Measurements from ENCODE around the gene SLFN5. TPM values are rescaled to one million over a fixed set of nuclear protein-coding genes. Genes with fewer than 3 reads are reported as not detected.

Gene SLFN5
- total and polyA plus RNA-seq, 2 of the 4 experiments (the other 2 are of a cell fraction) = 13.0 to 48.9 TPM

- Histone ChIP-seq H3K9me1 (ENCODE audit: insufficient read depth, low read length) (no peaks in the 10 kb centered on the region), H3K18ac (ENCODE audit: low read depth, low read length) (no peak overlapping the region), H4K5ac (ENCODE audit: low read depth, low read length) (no peak overlapping the region), H3K14ac (replicated peaks; ENCODE audit: low read depth, low read length) (no peak overlapping the region), H3K27ac (ENCODE audit: insufficient read depth, low read length) (no peak overlapping the region), H2BK15ac (ENCODE audit: low read depth, low read length) (no peak overlapping the region), H3K4me3 (ENCODE audit: insufficient read depth, low read depth, low read length) (no peak overlapping the region), H2AK5ac (ENCODE audit: low read depth, low read length) (no peak overlapping the region), H2AK9ac (replicated peaks; ENCODE audit: low read depth, low read length, poor library complexity) (no peak overlapping the region), H3K56ac (ENCODE audit: extremely low read depth, insufficient read depth, low read length) (no peak overlapping the region), H2BK20ac (ENCODE audit: low read depth, low read length) (no peak overlapping the region), H3K36me3 (ENCODE audit: control insufficient read depth, insufficient read depth, low read length) (no peaks in the 10 kb centered on the region), H2BK120ac (ENCODE audit: low read depth, low read length) (no peak overlapping the region), H3K9me3 (ENCODE audit: control insufficient read depth, insufficient read depth, low read length) (peaks cover under 1% of the 10 kb centered on the region), H3K4ac (ENCODE audit: low read depth, low read length) (no peak overlapping the region), H3K4me2 (ENCODE audit: low read depth, low read length) (no peak overlapping the region), H4K8ac (ENCODE audit: low read depth in 2 of 2, low read length in 2 of 2) (no peak overlapping the region), H3K79me1 (ENCODE audit: low read depth in 1 of 2, low read length in 2 of 2) (no peaks in the 10 kb centered on the region), H3K23ac (ENCODE audit: low read depth, low read length) (no peak overlapping the region), H3K4me1 (ENCODE audit: control insufficient read depth, insufficient read depth, low read length) (no peaks in the 10 kb centered on the region), H3K27me3 (ENCODE audit: control insufficient read depth, insufficient read depth, low read length) (no peaks in the 10 kb centered on the region; the same call in none of the 2 replicates), H2AFZ (replicated peaks; ENCODE audit: low read length, poor library complexity) (no peak overlapping the region), H2BK5ac (ENCODE audit: low read depth, low read length, poor library complexity, severe bottlenecking) (no peak overlapping the region), H4K91ac (ENCODE audit: insufficient read depth, low read depth, low read length) (no peak overlapping the region), H4K20me1 (ENCODE audit: insufficient read depth, low read length) (no peaks in the 10 kb centered on the region), H3K9ac (ENCODE audit: low read depth, low read length) (no peak overlapping the region)
- dilution Hi-C loops (cut with HindIII; ENCODE audit: low sequenced_read_pairs, unreplicated experiment) (no loop called here), in situ Hi-C loops (cut with MboI; ENCODE audit: low sequenced_read_pairs) (no loop called here), intact Hi-C loops (cut with micrococcal nuclease) (loop anchor here (1.0 kb wide), 1 partner anchor 31 kb away; no protein-coding TSS in a partner anchor)
- no TSS peak for BruUV-seq (replicated peaks)
- no peak for DNase-seq
- ChIA-PET CTCF (no interaction called here), POLR2A (ENCODE audit: unreplicated experiment) (no interaction called here)
- ATAC-seq (ENCODE audit: low read depth) = no peak
- TF ChIP-seq SMC3 (IDR thresholded peaks at IDR 0.05; ENCODE audit: low read depth, low read length) (no peak), FOS (IDR thresholded peaks at IDR 0.05; ENCODE audit: low read depth, low read length) (no peak), POLR2A (IDR thresholded peaks at IDR 0.05; ENCODE audit: low read depth, low read length) (no peak), RFX5 (IDR thresholded peaks at IDR 0.05; ENCODE audit: low read depth, low read length) (no peak), USF2 (IDR thresholded peaks at IDR 0.05; ENCODE audit: low read depth, low read length) (no peak)
Observed at GRCh38 chr17:35283767-35284166, 40.9 kb downstream of the SLFN5 start.
